Fibroblast of villous mesenchyme (primary cell): ENCODE measurements around the gene PYROXD2. TPM values are rescaled to one million over a fixed set of nuclear protein-coding genes. Genes with fewer than 3 reads are reported as not detected.

ENCODE experiments used
- DNase-seq: peaks from one replicate; pipeline ENCODE4 v3.0.0-alpha.2; 2010; ENCODE audit warnings: low read depth
- H3K4me3 ChIP-seq: 2 replicates; pipeline ENCODE4 v1.5.1; 2011; ENCODE audit warnings: low read depth, mild to moderate bottlenecking, low read length
- CTCF ChIP-seq: IDR thresholded peaks from 2 replicates; pipeline ENCODE4 v1.5.1; 2012; ENCODE audit warnings: low read depth, mild to moderate bottlenecking, low read length; ENCODE audit not compliant: insufficient read depth
- total RNA-seq: library from RNA; depleted of rRNA; stranded (reverse); fragments of >200 nt; gene quantifications from 2 replicates; pipeline ENCODE4 v1.2.3, GENCODE V29; 2012

PYROXD2 gene
- total RNA-seq, 1 donor: 10.8 TPM

- peak; percentile 23 for DNase-seq
- no peak for TF ChIP-seq CTCF
- no peak overlapping the region for H3K4me3 ChIP-seq
Observed at GRCh38 chr10:98415731-98416119, 743 bp upstream of the PYROXD2 start.

- no peak for DNase-seq
- H3K4me3 ChIP-seq: peak overlapping the region; percentile 79
- no peak for TF ChIP-seq CTCF
Observed at GRCh38 chr10:98414578-98414931, 427 bp downstream of the PYROXD2 start.

GRCh38 chr10:98411768-98412167 lies 3.2 kb downstream of the PYROXD2 start:
- no peak for TF ChIP-seq CTCF
- no peak overlapping the region for H3K4me3 ChIP-seq
- peak; percentile 67 for DNase-seq

GRCh38 chr10:98411166-98411565 lies 3.8 kb downstream of the PYROXD2 start:
- DNase-seq: no peak
- TF ChIP-seq CTCF: no peak
- H3K4me3 ChIP-seq: no peak overlapping the region

- no peak for TF ChIP-seq CTCF
Observed at GRCh38 chr10:98410759-98411158, 4.2 kb downstream of the PYROXD2 start.

GRCh38 chr10:98410135-98410743 lies 4.7 kb downstream of the PYROXD2 start:
- TF ChIP-seq CTCF: no peak
- no peak for DNase-seq
- no peak overlapping the region for H3K4me3 ChIP-seq

More at GRCh38 chr10:98410759-98411158, 4.2 kb downstream of the PYROXD2 start:
- no peak for DNase-seq
- no peak overlapping the region for H3K4me3 ChIP-seq

GRCh38 chr10:98408799-98409198 lies 6.2 kb downstream of the PYROXD2 start:
- no peak for DNase-seq
- TF ChIP-seq CTCF: no peak
- no peak overlapping the region for H3K4me3 ChIP-seq
